NCI-H82 treated with DMSO at 0.1 percent for 48 hours (cell line): ENCODE measurements around the gene FOXN3.
A peak's percentile ranks its signal among the peaks of the same experiment; 100 is the strongest.

ENCODE experiments used
- DNase-seq: peaks from one replicate; lab custom pipeline; 2025; ENCODE audit not compliant: unreplicated experiment; lab: John Stamatoyannopoulos, UW

FOXN3 gene

GRCh38 chr14:89411976-89412375 lies 5.1 kb downstream of the FOXN3 start:
- DNase-seq: no peak

- no peak for DNase-seq
Measured at GRCh38 chr14:89409961-89410360, 7.1 kb downstream of the FOXN3 start.

- DNase-seq: no peak
Measured at GRCh38 chr14:89408907-89409700, 7.9 kb downstream of the FOXN3 start.

- DNase-seq: no peak
Measured at GRCh38 chr14:89407856-89408255, 9.2 kb downstream of the FOXN3 start.

- DNase-seq: peak; percentile 15
Measured at GRCh38 chr14:89406941-89407340, 10.1 kb downstream of the FOXN3 start.

DNA sequence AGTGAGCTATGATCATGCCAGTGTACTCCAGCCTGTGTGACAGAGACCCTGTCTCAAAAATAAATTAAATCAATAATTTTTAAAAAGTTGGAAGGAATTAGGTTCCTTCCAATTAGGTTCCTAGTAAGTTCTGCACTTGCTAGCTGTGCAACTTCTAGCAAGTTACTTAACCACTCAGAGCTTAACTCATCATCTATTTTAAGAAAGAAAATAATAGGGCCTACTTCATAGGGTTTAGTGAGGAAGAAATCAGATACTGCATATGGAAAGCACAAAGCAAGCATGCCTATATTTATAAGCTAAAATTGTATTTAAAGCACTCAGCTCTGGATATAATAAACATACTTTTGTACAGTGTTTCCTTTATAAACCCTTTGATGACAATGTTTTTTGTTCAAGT lies 10.7 kb downstream of the FOXN3 start:
- no peak for DNase-seq

- DNase-seq: no peak
Measured at GRCh38 chr14:89405712-89406111, 11.3 kb downstream of the FOXN3 start.

DNA sequence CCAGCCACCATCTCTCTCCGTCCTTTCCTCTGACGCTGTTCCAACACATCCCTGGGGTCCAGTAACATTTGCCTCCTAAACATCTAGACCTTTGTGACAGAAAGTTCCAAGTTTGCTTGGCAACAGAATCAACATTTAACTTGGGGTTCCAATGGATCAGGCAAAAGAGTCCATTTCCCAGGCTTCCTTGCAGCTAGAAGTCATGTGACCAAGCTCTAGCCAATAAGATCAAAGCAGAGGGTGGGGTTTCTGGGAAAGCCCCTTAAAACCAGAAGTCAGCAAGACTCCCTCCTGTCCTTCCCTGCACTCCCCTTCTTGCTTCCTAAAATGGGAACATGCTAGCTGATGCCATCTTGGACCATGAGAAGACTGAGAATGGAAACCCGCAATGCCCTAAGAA lies 14.7 kb downstream of the FOXN3 start:
- no peak for DNase-seq

GRCh38 chr14:89401761-89402160 lies 15.3 kb downstream of the FOXN3 start:
- no peak for DNase-seq

- no peak for DNase-seq
Measured at GRCh38 chr14:89401241-89401640, 15.8 kb downstream of the FOXN3 start.

- no peak for DNase-seq
Measured at GRCh38 chr14:89400529-89400928, 16.5 kb downstream of the FOXN3 start.

DNA sequence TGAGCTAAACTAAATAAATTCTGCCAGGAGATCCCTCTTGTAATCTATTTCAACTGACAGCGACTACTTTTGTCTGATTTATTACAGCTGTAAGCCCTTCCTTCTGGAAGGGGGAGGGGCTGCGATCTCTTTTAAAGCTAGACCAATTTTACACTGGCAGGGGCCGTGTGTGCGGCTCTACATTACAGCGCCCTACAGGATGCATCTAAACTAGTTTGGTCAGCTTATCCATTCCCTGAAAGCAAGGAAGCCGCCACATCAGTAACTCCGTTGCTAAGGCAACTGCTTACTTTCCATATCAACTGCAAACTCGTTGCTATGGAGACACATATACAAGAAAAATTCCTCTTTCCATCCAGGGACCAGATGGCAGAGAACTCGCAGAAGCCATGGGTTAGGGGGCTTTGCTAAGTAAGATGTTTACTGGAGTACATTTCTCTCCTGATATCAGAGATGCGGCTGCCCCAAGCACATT lies 17.4 kb downstream of the FOXN3 start:
- DNase-seq: peak; percentile 3

DNA sequence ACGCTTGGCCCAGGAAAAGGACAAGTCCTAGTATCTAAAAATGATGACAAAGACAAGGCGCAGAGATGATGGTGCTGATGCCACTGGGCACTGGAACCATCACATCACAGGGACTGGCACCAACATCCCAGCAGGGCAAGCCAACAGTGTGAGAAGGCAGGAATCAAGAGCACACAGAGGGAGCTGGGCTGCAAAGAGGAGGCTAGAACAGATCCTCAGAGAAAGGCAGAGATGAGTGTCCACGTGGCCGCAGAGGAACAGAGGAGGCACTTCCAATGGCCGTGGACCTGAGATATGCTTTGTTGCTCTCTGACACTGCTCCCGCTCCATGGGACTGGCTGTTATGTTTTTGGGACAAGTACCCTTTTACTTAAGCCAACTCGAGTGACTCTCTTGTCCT lies 17.9 kb downstream of the FOXN3 start:
- DNase-seq: no peak

- no peak for DNase-seq
Measured at GRCh38 chr14:89397569-89398230, 19.3 kb downstream of the FOXN3 start.

DNA sequence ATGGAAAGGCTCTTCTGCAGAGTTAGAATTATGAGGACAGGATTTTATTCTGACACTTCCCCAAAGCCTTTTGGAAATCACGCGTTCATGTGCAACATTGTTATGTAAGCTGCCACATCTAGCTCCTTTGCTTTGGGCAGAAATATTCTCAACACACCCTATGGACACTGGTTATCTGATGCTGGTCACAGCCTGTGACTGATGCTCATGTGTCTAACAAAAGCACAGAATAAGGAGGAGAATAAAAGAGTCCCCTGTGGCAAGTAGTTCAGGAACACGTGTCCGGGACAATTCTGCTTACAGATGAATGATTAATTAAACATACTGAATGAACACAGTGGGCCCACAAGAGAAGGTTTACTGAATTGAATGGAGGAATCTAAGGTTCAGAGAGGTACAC lies 22.1 kb downstream of the FOXN3 start:
- DNase-seq: no peak

- no peak for DNase-seq
Measured at GRCh38 chr14:89393222-89393745, 23.7 kb downstream of the FOXN3 start.

DNA sequence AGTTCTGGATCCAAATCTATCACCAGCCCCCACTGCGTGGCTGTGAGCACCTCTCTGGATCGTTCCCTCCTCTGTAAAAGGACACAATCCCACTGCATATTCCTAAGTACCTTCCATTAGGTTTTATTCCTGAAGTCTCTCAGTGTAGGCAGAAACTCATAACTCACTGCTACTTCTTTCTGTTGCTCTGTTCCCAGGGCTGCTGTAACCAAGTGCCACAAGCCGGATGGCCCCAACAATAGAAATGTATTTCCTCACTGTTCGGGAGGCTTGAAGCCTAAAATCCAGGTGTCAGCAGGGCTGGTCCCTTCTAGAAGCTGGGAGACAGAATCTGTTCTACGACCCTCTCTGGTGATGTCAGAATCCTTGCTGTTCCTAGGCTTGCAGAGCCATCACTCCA lies 24.9 kb downstream of the FOXN3 start:
- no peak for DNase-seq

DNA sequence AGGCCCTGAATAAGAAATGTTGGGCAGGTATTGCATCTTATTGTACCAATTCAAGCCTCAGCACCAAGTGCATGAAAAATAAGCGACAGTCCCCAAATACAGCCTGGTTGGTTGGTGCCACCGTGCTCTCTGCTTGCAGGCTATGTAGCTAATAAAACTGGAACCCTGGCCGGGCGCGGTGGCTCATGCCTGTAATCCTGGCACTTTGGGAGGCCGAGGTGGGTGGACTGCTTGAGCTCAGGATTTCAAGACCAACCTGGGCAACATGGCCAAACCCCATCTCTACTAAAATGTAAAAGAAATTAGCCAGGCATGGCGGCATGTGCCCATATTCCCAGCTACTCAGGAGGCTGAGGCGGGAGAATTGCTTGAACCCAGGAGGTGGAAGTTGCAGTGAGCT lies 25.5 kb downstream of the FOXN3 start:
- no peak for DNase-seq

DNA sequence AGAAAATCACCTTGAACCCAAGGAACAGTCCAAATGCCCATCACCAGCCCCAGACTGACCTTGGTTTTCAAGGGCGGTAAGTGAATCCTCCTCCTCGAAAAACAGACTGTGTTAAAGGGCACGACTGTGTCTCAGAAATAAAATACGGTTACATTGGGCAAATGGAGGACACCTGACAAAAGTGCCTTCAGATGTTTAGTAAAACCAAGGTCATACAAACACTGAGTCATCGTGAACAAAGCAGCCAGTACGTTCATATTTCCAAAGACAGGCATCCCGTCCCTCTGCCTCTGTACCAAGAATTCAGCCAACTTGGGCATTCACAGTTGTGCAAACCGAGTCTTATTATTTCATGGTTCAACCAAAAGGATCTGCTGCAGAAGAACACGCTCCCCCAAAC lies 25.9 kb downstream of the FOXN3 start:
- no peak for DNase-seq

- no peak for DNase-seq
Measured at GRCh38 chr14:89388853-89389252, 28.2 kb downstream of the FOXN3 start.

DNA sequence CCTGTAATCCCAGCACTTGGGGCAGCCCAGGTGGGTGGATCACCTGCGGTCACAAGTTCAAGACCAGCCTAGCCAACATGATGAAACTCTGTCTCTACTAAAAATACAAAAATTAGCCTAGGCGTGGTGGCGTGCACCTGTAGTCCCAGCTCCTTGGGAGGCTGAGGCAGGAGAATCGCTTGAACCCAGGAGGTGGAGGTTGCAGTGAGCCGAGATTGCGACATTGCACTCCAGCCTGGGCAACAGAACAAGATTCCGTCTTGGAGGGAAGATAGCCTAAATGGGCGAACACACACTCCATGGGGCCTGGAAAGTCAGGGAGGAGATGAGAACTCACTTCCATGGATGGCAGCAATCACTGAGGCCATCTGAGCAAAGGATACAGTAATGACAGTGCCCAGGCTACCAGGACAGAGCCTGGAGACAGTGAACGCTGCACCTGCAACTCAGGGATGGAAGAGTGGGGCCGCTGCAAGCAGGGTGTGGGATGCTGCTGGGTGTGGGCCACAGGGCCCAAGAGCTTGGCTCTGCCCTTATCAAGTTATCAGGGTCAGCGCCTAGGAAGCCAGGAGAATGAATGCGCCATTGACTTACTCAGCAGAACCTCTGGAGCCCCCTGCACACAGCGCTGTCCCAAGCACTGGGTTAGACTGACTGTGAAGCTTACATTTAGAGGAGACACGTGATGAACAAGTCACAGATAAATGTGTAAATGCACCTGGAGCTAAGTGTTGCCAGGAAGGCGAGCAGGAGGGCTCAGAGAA lies 28.9 kb downstream of the FOXN3 start:
- no peak for DNase-seq
